SK-N-SH treated with all-trans-retinoic acid at 6 μM for 48 hours (cell line): Measurements from ENCODE around the gene CPZ.

Experiments used
- ATAC-seq: fragments of 200-7000 bp; cut with Tn5 transposase; 3 replicates; pipeline ENCODE4 v1.9.1; 2020; ENCODE audit warnings: mild to moderate bottlenecking, moderate library complexity
- ARNTL ChIP-seq: fragments of 450-650 bp; formaldehyde crosslinking; IDR thresholded peaks from 2 replicates; pipeline ENCODE4 v1.5.0; 2020; ENCODE audit warnings: low read depth, mild to moderate bottlenecking, moderate library complexity, borderline replicate concordance
- CSDC2 ChIP-seq: fragments of 250-450 bp; sonication (Bioruptor Pico); IDR thresholded peaks from 2 replicates; pipeline ENCODE4 v1.5.0; 2020; ENCODE audit warnings: mild to moderate bottlenecking, moderate library complexity
- CSRNP3 ChIP-seq: fragments of 250-450 bp; sonication (Bioruptor Pico); IDR thresholded peaks from 2 replicates; pipeline ENCODE4 v1.5.1; 2021; ENCODE audit warnings: mild to moderate bottlenecking, moderate library complexity
- ESRRG ChIP-seq: fragments of 250-450 bp; sonication (Bioruptor Pico); IDR thresholded peaks from 2 replicates; pipeline ENCODE4 v1.6.1; 2021; ENCODE audit warnings: mild to moderate bottlenecking
- GLIS3 ChIP-seq: fragments of 250-450 bp; sonication (Bioruptor Pico); IDR thresholded peaks from 2 replicates; pipeline ENCODE4 v1.5.0; 2020; ENCODE audit warnings: mild to moderate bottlenecking, moderate library complexity
- ISL1 ChIP-seq: fragments of 250-450 bp; sonication (Bioruptor Pico); IDR thresholded peaks from 2 replicates; pipeline ENCODE4 v2.1.2; 2022; ENCODE audit warnings: mild to moderate bottlenecking, moderate library complexity
- OSR1 ChIP-seq: fragments of 250-450 bp; sonication (Bioruptor Pico); IDR thresholded peaks from 2 replicates; pipeline ENCODE4 v1.8.0; 2022; ENCODE audit warnings: moderate library complexity, mild to moderate bottlenecking, inconsistent platforms
- PATZ1 ChIP-seq: fragments of 250-450 bp; sonication (Bioruptor Pico); IDR thresholded peaks from 2 replicates; pipeline ENCODE4 v1.8.0; 2020; ENCODE audit warnings: mild to moderate bottlenecking, moderate library complexity, borderline replicate concordance
- POU6F1 ChIP-seq: fragments of 250-450 bp; sonication (Bioruptor Pico); IDR thresholded peaks from 2 replicates; pipeline ENCODE4 v1.8.0; 2021; ENCODE audit warnings: low read depth, mild to moderate bottlenecking, moderate library complexity, borderline replicate concordance
- PPARA ChIP-seq: fragments of 250-450 bp; sonication (Bioruptor Pico); IDR thresholded peaks from 2 replicates; pipeline ENCODE4 v1.5.0; 2020; ENCODE audit warnings: mild to moderate bottlenecking, borderline replicate concordance
- RARB ChIP-seq: fragments of 250-450 bp; sonication (Bioruptor Pico); IDR thresholded peaks from 2 replicates; pipeline ENCODE4 v1.8.0; 2021; ENCODE audit warnings: mild to moderate bottlenecking, moderate library complexity
- SNAI2 ChIP-seq: fragments of 250-450 bp; sonication (Bioruptor Pico); IDR thresholded peaks from 2 replicates; pipeline ENCODE4 v1.5.0; 2020; ENCODE audit warnings: mild to moderate bottlenecking, moderate library complexity
- TCF4 ChIP-seq: fragments of 250-450 bp; sonication (Bioruptor Pico); IDR thresholded peaks from 2 replicates; pipeline ENCODE4 v1.8.0; 2021; ENCODE audit warnings: mild to moderate bottlenecking, moderate library complexity, borderline replicate concordance
- TOX ChIP-seq: fragments of 250-450 bp; sonication (Bioruptor Pico); IDR thresholded peaks from 2 replicates; pipeline ENCODE4 v1.8.0; 2021; ENCODE audit warnings: mild to moderate bottlenecking, moderate library complexity, borderline replicate concordance
- ZC3H10 ChIP-seq: fragments of 250-450 bp; sonication (Bioruptor Pico); IDR thresholded peaks from 2 replicates; pipeline ENCODE4 v1.5.1; 2021; ENCODE audit warnings: mild to moderate bottlenecking, moderate library complexity
- ZFP3 ChIP-seq: fragments of 250-450 bp; sonication (Bioruptor Pico); IDR thresholded peaks from 2 replicates; pipeline ENCODE4 v1.5.0; 2020; ENCODE audit warnings: mild to moderate bottlenecking, moderate library complexity
- ZFP30 ChIP-seq: fragments of 450-650 bp; formaldehyde crosslinking; IDR thresholded peaks from 2 replicates; pipeline ENCODE4 v1.5.0; 2022; ENCODE audit warnings: mild to moderate bottlenecking, moderate library complexity
- ZNF565 ChIP-seq: fragments of 450-650 bp; formaldehyde crosslinking; conservative IDR thresholded peaks from 2 replicates; pipeline ENCODE4 v1.5.0; 2020; ENCODE audit warnings: low read depth, mild to moderate bottlenecking, moderate library complexity
- ZNF70 ChIP-seq: fragments of 450-650 bp; formaldehyde crosslinking; IDR thresholded peaks from 2 replicates; pipeline ENCODE4 v1.5.0; 2020; ENCODE audit warnings: mild to moderate bottlenecking, moderate library complexity
- ZNF8 ChIP-seq: fragments of 450-650 bp; formaldehyde crosslinking; IDR thresholded peaks from 2 replicates; pipeline ENCODE4 v1.5.0; 2020; ENCODE audit warnings: mild to moderate bottlenecking, moderate library complexity
- TF ChIP-seq, protein P1 (sequence below): fragments of 250-450 bp; sonication (Bioruptor Pico); IDR thresholded peaks from 2 replicates; pipeline ENCODE4 v1.5.0; 2020; ENCODE audit warnings: mild to moderate bottlenecking, moderate library complexity
- TF ChIP-seq, protein P2 (sequence below): fragments of 250-450 bp; sonication (Bioruptor Pico); IDR thresholded peaks from 2 replicates; pipeline ENCODE4 v1.5.1; 2020; ENCODE audit warnings: low read depth, mild to moderate bottlenecking, moderate library complexity

Gene CPZ

GRCh38 chr4:8644461-8644891 is 51.9 kb downstream of the CPZ start (continued):
- TF ChIP-seq ZFP3 (CRISPR knock-in tag), result no peak
- TF ChIP-seq ARNTL (CRISPR knock-in tag), result no peak
- TF ChIP-seq ISL1 (CRISPR knock-in tag), result no peak
- no peak for TF ChIP-seq TOX (CRISPR knock-in tag)
- no peak for TF ChIP-seq GLIS3 (CRISPR knock-in tag)
- TF ChIP-seq ESRRG (CRISPR knock-in tag), result no peak
- TF ChIP-seq, all 23 proteins: peak for 0

- TF ChIP-seq ZNF8 (CRISPR knock-in tag), result no peak
- TF ChIP-seq PATZ1 (CRISPR knock-in tag), result no peak
- no peak for TF ChIP-seq ISL1 (CRISPR knock-in tag)
- TF ChIP-seq, protein P1, sequence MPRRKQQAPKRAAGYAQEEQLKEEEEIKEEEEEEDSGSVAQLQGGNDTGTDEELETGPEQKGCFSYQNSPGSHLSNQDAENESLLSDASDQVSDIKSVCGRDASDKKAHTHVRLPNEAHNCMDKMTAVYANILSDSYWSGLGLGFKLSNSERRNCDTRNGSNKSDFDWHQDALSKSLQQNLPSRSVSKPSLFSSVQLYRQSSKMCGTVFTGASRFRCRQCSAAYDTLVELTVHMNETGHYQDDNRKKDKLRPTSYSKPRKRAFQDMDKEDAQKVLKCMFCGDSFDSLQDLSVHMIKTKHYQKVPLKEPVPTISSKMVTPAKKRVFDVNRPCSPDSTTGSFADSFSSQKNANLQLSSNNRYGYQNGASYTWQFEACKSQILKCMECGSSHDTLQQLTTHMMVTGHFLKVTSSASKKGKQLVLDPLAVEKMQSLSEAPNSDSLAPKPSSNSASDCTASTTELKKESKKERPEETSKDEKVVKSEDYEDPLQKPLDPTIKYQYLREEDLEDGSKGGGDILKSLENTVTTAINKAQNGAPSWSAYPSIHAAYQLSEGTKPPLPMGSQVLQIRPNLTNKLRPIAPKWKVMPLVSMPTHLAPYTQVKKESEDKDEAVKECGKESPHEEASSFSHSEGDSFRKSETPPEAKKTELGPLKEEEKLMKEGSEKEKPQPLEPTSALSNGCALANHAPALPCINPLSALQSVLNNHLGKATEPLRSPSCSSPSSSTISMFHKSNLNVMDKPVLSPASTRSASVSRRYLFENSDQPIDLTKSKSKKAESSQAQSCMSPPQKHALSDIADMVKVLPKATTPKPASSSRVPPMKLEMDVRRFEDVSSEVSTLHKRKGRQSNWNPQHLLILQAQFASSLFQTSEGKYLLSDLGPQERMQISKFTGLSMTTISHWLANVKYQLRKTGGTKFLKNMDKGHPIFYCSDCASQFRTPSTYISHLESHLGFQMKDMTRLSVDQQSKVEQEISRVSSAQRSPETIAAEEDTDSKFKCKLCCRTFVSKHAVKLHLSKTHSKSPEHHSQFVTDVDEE, result no peak
- no peak for TF ChIP-seq ARNTL (CRISPR knock-in tag)
- TF ChIP-seq ZNF565 (CRISPR knock-in tag), result no peak
- TF ChIP-seq ESRRG (CRISPR knock-in tag), result no peak
- no peak for TF ChIP-seq GLIS3 (CRISPR knock-in tag)
- TF ChIP-seq SNAI2 (CRISPR knock-in tag), result no peak
- TF ChIP-seq TOX (CRISPR knock-in tag), result no peak
- no peak for TF ChIP-seq CSDC2 (CRISPR knock-in tag)
- no peak for TF ChIP-seq TCF4 (CRISPR knock-in tag)
- TF ChIP-seq ZNF70 (CRISPR knock-in tag), result no peak
- TF ChIP-seq, protein P2, sequence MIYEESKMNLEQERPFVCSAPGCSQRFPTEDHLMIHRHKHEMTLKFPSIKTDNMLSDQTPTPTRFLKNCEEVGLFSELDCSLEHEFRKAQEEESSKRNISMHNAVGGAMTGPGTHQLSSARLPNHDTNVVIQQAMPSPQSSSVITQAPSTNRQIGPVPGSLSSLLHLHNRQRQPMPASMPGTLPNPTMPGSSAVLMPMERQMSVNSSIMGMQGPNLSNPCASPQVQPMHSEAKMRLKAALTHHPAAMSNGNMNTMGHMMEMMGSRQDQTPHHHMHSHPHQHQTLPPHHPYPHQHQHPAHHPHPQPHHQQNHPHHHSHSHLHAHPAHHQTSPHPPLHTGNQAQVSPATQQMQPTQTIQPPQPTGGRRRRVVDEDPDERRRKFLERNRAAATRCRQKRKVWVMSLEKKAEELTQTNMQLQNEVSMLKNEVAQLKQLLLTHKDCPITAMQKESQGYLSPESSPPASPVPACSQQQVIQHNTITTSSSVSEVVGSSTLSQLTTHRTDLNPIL (CRISPR knock-in tag), result no peak
- TF ChIP-seq ZC3H10 (CRISPR knock-in tag), result no peak
- no peak for TF ChIP-seq POU6F1 (CRISPR knock-in tag)
- TF ChIP-seq OSR1, result no peak
- TF ChIP-seq PPARA (CRISPR knock-in tag), result no peak
- ATAC-seq, result no peak
Measured at GRCh38 chr4:8644966-8645752, 52.6 kb downstream of the CPZ start.

DNA sequence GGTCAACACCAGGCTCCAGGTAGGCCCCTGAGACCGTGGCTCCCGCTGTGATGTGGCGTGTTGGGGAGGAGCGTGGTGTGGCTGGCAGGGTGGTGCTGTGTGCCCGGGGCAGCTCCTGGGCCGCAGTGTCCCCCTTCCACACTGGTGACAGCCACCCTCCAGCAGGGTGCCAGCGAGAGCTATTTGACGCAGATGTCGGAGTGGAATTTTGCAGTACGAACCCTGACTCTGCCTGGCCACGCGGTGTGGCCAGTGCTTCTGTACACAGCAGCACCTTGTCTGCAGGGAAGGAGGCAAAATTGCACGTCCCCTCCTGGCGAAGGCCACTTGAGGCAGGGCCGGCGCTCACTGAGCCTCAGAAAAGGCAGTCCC is 53.2 kb downstream of the CPZ start:
- no peak for ATAC-seq
- TF ChIP-seq, protein P2 (CRISPR knock-in tag), result no peak
- TF ChIP-seq SNAI2 (CRISPR knock-in tag) (no peak), TOX (CRISPR knock-in tag) (no peak), CSRNP3 (CRISPR knock-in tag) (no peak), ARNTL (CRISPR knock-in tag) (no peak), POU6F1 (CRISPR knock-in tag) (no peak), GLIS3 (CRISPR knock-in tag) (no peak), ZFP3 (CRISPR knock-in tag) (no peak), ZFP30 (CRISPR knock-in tag) (no peak), TCF4 (CRISPR knock-in tag) (no peak), ZNF70 (CRISPR knock-in tag) (no peak), RARB (CRISPR knock-in tag) (no peak)
